Muscle of arm (tissue), 12 donors: ENCODE measurements around the gene SCAND1. TPM values are rescaled to one million over a fixed set of nuclear protein-coding genes. Genes with fewer than 3 reads are reported as not detected.
"Not testable (repeated sequence)": the region's sequence is repeated elsewhere in the genome, so short reads cannot be mapped to it uniquely, and the experiment has no call there.

Experiments
- DNase-seq: peaks from one replicate; pipeline ENCODE4 v3.0.0-alpha.2; 2013
- polyA plus RNA-seq, 12 donors: library from polyadenylated mRNA; unstranded; fragments of 120-200 nt; gene quantifications; one replicate each; pipeline ENCODE4 v1.2.1, GENCODE V29; 2013; ENCODE audit not compliant: insufficient read length in 12 of 12

SCAND1 gene
- polyA plus RNA-seq, 12 donors, result 13.1 to 35.1 (median 16.5) TPM; not detected in 1

GRCh38 chr20:35968930-35969329 is 14.6 kb upstream of the SCAND1 start:
- DNase-seq, result no peak

- no peak for DNase-seq
These were observed 13.8 kb upstream of the SCAND1 start, which contains the start of gene CNBD2 for GRCh38 chr20:35967979-35968640. Gene CNBD2 (plus strand): TSS chr20:35968590. CDS start chr20:35968763, 173 bp downstream.

GRCh38 chr20:35963878-35964277 is 9.6 kb upstream of the SCAND1 start:
- DNase-seq, result no peak

GRCh38 chr20:35959291-35959690 is 5.0 kb upstream of the SCAND1 start:
- DNase-seq, result not testable (repeated sequence)

DNA sequence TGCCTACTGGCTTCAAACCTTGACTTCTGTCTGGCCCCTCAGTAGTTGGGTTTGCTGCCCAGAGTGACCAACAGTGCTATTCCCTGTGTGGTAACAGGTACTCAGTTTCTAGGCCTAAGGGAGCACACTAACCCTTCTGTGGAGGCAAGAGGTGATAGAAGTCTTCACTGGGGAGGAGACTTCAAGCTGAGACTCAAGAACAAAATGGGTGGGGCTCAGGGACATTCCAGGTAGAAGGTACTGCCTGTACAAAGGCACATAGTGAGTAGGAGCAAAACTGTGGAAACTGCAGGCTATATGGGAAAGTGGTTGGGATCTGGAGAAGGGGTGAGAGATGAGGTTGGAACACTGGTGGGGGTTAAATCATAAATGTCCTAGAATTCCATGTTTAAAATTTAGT is 2.3 kb upstream of the SCAND1 start:
- no peak for DNase-seq

DNA sequence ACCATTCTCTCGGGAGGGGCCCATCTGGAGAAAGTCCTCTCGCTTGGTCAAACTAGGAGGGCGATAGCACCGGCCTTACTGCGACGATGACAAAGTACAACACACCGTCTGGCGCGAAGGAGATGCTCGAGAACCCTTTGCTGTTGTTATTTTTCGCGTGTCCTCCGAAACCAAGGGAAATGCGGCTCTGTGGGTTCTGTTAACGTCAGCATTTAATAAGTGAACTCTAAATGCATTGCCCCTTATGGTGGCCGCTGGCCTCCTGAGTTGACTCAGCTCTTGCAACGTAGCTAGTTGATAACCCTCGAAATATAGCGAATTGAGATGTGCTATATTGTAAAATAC is 577 bp upstream of the SCAND1 start:
- no peak for DNase-seq

GRCh38 chr20:35953387-35954199 is 709 bp downstream of the SCAND1 start:
- no peak for DNase-seq

DNA sequence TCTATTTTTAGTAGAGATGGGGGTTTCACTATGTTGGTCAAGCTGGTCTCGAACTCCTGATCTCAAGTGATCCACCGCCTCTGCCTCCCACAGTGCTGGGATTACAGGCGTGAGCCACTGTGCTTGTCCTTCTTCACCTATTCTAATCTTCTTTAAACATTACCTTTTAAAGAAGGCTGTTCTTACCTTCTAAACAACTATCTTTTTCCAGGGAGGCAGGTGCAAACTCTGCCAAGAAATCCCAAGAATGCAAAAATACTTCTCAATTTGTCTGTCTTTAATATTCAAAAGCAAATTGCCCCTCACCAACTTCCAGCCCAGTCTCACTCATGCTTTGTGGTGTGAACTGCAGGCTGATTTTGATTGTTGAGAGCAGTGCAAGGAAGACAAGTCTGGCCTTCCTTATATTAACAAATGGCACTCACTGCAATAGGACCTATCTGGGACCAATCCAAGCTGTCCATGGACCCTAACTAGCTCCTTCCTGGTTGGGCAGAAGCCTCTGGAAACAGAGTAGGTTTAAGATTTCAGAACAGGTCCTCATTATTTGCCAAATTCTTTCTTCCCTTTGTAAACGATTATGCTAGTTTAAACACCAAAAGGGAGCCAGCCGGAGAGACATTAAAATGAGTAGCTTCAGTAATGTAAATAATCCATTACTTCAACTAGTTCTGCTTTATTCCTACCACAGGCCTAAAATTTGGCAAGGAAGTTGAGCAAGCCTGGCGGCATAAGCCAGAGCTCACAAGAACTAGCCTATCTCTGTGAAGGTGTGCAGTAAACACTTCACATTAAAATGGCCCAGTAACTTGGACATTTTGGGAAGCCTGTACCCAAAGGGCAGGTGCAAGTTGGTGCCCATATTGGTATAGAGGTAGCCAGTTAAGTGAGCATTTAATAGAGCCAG is 1.6 kb downstream of the SCAND1 start:
- DNase-seq, result no peak

DNA sequence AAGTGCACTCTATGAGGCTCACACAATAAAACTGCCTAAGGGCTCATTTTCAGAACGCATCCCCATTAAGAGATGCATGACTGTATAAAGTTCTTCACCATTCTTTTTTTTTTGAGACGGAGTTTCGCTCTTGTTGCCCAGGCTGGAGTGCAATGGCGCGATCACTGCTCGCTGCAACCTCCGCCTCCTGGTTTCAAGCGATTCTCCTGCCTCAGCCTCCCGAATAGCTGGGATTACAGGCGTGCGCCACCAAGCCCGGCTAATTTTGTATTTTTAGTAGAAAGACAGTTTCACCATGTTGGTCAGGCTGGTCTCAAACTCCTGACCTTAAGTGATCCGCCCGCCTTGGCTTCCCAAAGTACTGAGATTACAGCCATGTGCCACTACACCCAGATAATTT is 2.2 kb downstream of the SCAND1 start:
- DNase-seq, result not testable (repeated sequence)

DNA sequence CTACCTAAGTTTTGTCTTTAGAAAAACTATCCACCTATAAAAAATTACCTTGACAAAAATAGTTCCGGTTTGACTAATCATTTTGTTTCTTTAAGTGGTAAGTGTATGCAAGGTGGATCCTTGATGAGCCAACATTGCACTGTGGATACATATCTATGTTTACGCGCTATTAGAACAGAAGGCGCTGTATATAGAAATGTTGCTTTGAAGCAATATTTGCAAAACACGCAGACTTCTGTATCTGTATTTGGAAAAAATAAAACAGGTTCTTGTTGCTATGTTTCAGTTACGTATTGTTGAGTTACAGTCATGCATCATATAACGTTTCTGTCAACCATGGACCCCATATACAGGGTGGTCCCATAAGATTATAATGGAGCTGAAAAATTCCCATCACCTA is 4.2 kb downstream of the SCAND1 start:
- DNase-seq, result no peak

GRCh38 chr20:35947907-35948306 is 6.4 kb downstream of the SCAND1 start:
- no peak for DNase-seq

DNA sequence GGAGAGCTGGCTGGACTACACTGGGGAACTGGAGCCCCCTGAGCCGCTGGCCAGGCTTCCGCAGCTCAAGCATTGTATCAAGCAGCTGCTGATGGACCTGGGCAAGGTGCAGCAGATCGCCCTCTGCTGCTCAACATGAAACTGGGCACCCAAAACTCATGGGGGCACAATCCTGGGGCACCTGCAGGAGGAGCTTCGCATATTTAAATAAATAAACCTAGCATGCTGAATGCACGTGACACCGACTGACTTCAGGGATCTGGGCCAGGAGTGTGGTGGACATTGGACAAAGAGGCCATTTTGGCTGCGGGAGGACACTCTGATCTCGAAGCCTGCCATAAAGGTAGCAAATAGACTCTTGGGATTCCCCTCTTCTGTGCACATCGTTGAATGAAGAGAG is 6.8 kb downstream of the SCAND1 start:
- DNase-seq, result no peak

- DNase-seq, result no peak
These were observed 12.1 kb downstream of the SCAND1 start for GRCh38 chr20:35942243-35942642.

- DNase-seq, result no peak
These were observed 12.7 kb downstream of the SCAND1 start for GRCh38 chr20:35941620-35942019.

GRCh38 chr20:35939264-35939663 is 15.0 kb downstream of the SCAND1 start:
- no peak for DNase-seq

GRCh38 chr20:35934050-35934449 is 20.3 kb downstream of the SCAND1 start:
- DNase-seq, result no peak

GRCh38 chr20:35929301-35929700 is 25.0 kb downstream of the SCAND1 start:
- no peak for DNase-seq

DNA sequence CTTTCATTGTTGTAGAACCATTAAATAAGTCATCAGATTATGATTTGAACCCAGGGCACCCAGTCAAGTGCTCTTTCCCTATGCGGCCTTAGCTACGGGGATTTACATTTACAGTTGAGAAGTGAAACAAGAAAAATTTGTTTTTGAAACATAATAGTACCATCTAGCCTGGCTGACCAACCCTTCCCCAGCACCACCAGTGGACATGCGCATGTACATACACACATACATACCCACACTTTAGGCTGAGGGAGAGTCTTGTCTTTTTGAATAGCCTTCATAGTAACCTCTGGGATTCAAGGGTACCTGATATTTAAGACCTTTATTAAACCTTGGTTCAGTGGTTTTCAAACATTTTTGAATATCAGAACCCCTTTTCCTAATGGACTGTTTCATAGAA is 33.8 kb downstream of the SCAND1 start:
- DNase-seq, result no peak

- DNase-seq, result no peak
These were observed 36.3 kb downstream of the SCAND1 start for GRCh38 chr20:35918021-35918420.

GRCh38 chr20:35917077-35917476 is 37.2 kb downstream of the SCAND1 start:
- DNase-seq, result no peak

GRCh38 chr20:35912881-35913280 is 41.4 kb downstream of the SCAND1 start:
- DNase-seq, result no peak

DNA sequence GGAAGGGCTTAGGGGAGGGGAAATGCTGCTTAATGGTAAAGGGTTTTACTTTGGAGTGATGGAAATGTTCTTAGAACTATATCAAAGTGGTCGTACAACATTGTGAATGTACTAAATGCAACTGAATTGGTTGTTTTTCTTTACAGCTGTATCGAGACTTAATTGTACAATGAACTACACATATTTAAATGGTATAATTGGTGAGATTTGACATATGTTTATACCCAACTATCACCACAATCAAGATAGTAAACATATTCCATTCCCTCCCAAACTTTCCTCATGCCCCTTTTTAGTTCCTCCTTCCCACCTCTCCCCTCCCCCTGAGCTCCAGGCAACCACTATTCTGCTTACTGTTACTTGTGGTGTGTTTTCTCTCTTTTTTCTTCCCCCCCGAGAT is 44.0 kb downstream of the SCAND1 start:
- DNase-seq, result no peak
